ENCODE data around the gene RTTN.

DNA sequence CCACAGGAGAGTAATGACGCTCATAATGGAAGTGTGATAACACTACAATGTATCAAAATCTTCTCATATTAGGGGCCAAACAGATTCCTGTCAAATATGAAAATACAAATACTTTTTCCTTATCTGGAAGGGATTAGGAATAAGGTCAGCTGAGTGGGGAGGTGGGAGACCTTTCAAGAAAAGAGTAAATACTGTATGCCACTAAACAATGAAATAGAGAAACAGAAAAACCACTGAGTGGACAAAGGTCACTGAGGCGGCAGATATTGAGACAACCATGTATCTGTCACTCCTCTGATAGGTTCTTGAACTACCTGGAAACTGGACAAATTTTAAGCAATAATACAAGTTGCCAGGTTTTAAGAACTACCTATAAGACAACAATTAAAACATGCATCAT, 59.3 kb downstream of the RTTN start:
- TF ChIP-seq TAF1 (IDR thresholded peaks at IDR 0.05; ENCODE audit: borderline replicate concordance, insufficient read depth, low read length) (no peak), POLR2AphosphoS5 (IDR thresholded peaks at IDR 0.05; ENCODE audit: low read depth, low read length) (no peak)

Data from PFSK-1 (cell line).